SK-N-MC (cell line): ENCODE results near the gene ANO2.

Experiments used
- EZH2 ChIP-seq: fragments of 200-600 bp; sonication (generic); IDR thresholded peaks from one replicate; pipeline ENCODE4 v1.6.1; 2017; ENCODE audit warnings: antibody characterized with exemption
- FOXP2 ChIP-seq: optimal IDR thresholded peaks from 2 replicates; pipeline ENCODE3; 2011; ENCODE audit warnings: mild to moderate bottlenecking, moderate library complexity; ENCODE audit not compliant: insufficient read depth; ENCODE audit errors: extremely low read length, control extremely low read depth
- POLR2AphosphoS5 ChIP-seq: IDR thresholded peaks from 2 replicates; pipeline ENCODE4 v1.6.1; 2012; ENCODE audit warnings: mild to moderate bottlenecking, low read depth, low read length, borderline replicate concordance

GRCh38 chr12:5521456-5522325 is 423.4 kb downstream of the ANO2 start:
- TF ChIP-seq POLR2AphosphoS5 = no peak
- no peak for TF ChIP-seq EZH2
- TF ChIP-seq FOXP2 = no peak
